IMR-90 (cell line): ENCODE results near the gene MFSD12. TPM values are rescaled to one million over a fixed set of nuclear protein-coding genes. Genes with fewer than 3 reads are reported as not detected.

Experiments used
- ATAC-seq: fragments of 200-7000 bp; cut with Tn5 transposase; 2 replicates; pipeline ENCODE4 v1.9.1; 2020; ENCODE audit warnings: low read depth, mild to moderate bottlenecking, moderate library complexity
- BruUV-seq: library from RNA; stranded (reverse); fragments of 400-500 nt; replicated peaks from 2 replicates; lab custom pipeline; 2021; lab: Mats Ljungman, UMichigan
- CTCF ChIA-PET: fragments of 300-600 bp; formaldehyde crosslinking; extraction: SDS; loops from one replicate; lab custom pipeline; 2021; ENCODE audit warnings: antibody characterized with exemption; lab: Yijun Ruan, JAX
- POLR2A ChIA-PET: fragments of 300-600 bp; sonication (Branson Sonifier 250); formaldehyde crosslinking; loops from one replicate; lab custom pipeline; 2022; ENCODE audit warnings: antibody characterized with exemption; ENCODE audit not compliant: unreplicated experiment; lab: Charles Lee
- DNase-seq: peaks from one replicate; pipeline ENCODE4 v3.0.0; 2013
- H2AFZ ChIP-seq: replicated peaks from 2 replicates; pipeline ENCODE3; 2013; ENCODE audit warnings: low read length, mild to moderate bottlenecking; ENCODE audit not compliant: poor library complexity
- H2AK5ac ChIP-seq: 2 replicates; pipeline ENCODE4 v1.6.1; 2013; ENCODE audit warnings: low read depth, low read length, inconsistent platforms
- H2AK9ac ChIP-seq: replicated peaks from 2 replicates; pipeline ENCODE3; 2013; ENCODE audit warnings: mild to moderate bottlenecking, low read depth, low read length, moderate library complexity; ENCODE audit not compliant: poor library complexity
- H2BK120ac ChIP-seq: 2 replicates; pipeline ENCODE4 v1.6.1; 2013; ENCODE audit warnings: low read depth, low read length, inconsistent platforms
- H2BK15ac ChIP-seq: 3 replicates; pipeline ENCODE4 v1.6.1; 2013; ENCODE audit warnings: low read depth, low read length, inconsistent platforms
- H2BK20ac ChIP-seq: 2 replicates; pipeline ENCODE4 v1.6.1; 2013; ENCODE audit warnings: low read depth, mild to moderate bottlenecking, inconsistent platforms, low read length, moderate library complexity
- H2BK5ac ChIP-seq: 2 replicates; pipeline ENCODE4 v1.6.1; 2013; ENCODE audit warnings: mild to moderate bottlenecking, low read depth, low read length, inconsistent platforms; ENCODE audit not compliant: poor library complexity, severe bottlenecking
- H3K14ac ChIP-seq: replicated peaks from 2 replicates; pipeline ENCODE4 v1.6.1; 2013; ENCODE audit warnings: low read depth, low read length, inconsistent platforms
- H3K18ac ChIP-seq: 2 replicates; pipeline ENCODE4 v1.6.1; 2013; ENCODE audit warnings: low read depth, low read length, control low read depth
- H3K23ac ChIP-seq: 2 replicates; pipeline ENCODE4 v1.6.1; 2013; ENCODE audit warnings: low read depth, low read length, inconsistent platforms
- H3K27ac ChIP-seq: 2 replicates; pipeline ENCODE4 v1.5.1; 2013; ENCODE audit warnings: mild to moderate bottlenecking, control low read depth, low read length; ENCODE audit not compliant: insufficient read depth
- H3K27me3 ChIP-seq: 2 replicates; pipeline ENCODE4 v1.6.1; 2013; ENCODE audit warnings: low read length; ENCODE audit not compliant: control insufficient read depth, insufficient read depth
- H3K36me3 ChIP-seq: 2 replicates; pipeline ENCODE4 v1.6.1; 2013; ENCODE audit warnings: low read length, mixed read lengths; ENCODE audit not compliant: control insufficient read depth, insufficient read depth
- H3K4ac ChIP-seq: 2 replicates; pipeline ENCODE4 v1.6.1; 2013; ENCODE audit warnings: low read depth, low read length, inconsistent platforms
- H3K4me1 ChIP-seq: 2 replicates; pipeline ENCODE4 v1.6.1; 2013; ENCODE audit warnings: low read length, mixed read lengths; ENCODE audit not compliant: control insufficient read depth, insufficient read depth
- H3K4me2 ChIP-seq: 2 replicates; pipeline ENCODE4 v1.6.1; 2013; ENCODE audit warnings: low read depth, mild to moderate bottlenecking, control low read depth, low read length, moderate library complexity
- H3K4me3 ChIP-seq: 2 replicates; pipeline ENCODE4 v1.5.1; 2013; ENCODE audit warnings: low read depth, mild to moderate bottlenecking, control low read depth, low read length, moderate library complexity; ENCODE audit not compliant: insufficient read depth
- H3K56ac ChIP-seq: 2 replicates; pipeline ENCODE4 v1.6.1; 2013; ENCODE audit warnings: low read length, inconsistent platforms; ENCODE audit not compliant: insufficient read depth; ENCODE audit errors: extremely low read depth
- H3K79me1 ChIP-seq, 2 experiments: 2 replicates each; pipeline ENCODE4 v1.6.1; 2013; ENCODE audit warnings: low read length in 2 of 2, inconsistent platforms in 1 of 2, low read depth in 1 of 2
- H3K9ac ChIP-seq: 2 replicates; pipeline ENCODE4 v1.6.1; 2013; ENCODE audit warnings: low read depth, low read length, control low read depth
- H3K9me1 ChIP-seq: 2 replicates; pipeline ENCODE4 v1.6.1; 2013; ENCODE audit warnings: low read length, inconsistent platforms; ENCODE audit not compliant: insufficient read depth
- H3K9me3 ChIP-seq: 2 replicates; pipeline ENCODE4 v1.6.1; 2013; ENCODE audit warnings: low read length; ENCODE audit not compliant: control insufficient read depth, insufficient read depth
- H4K20me1 ChIP-seq: 2 replicates; pipeline ENCODE4 v1.6.1; 2013; ENCODE audit warnings: low read length, inconsistent platforms; ENCODE audit not compliant: insufficient read depth
- H4K5ac ChIP-seq: 2 replicates; pipeline ENCODE4 v1.6.1; 2013; ENCODE audit warnings: mild to moderate bottlenecking, low read depth, low read length, control low read depth
- H4K8ac ChIP-seq, 2 experiments: 2 replicates each; pipeline ENCODE4 v1.6.1; 2013; ENCODE audit warnings: low read depth in 2 of 2, low read length in 2 of 2, control low read depth in 1 of 2, inconsistent platforms in 1 of 2
- H4K91ac ChIP-seq: 2 replicates; pipeline ENCODE4 v1.6.1; 2013; ENCODE audit warnings: low read depth, low read length, inconsistent platforms; ENCODE audit not compliant: insufficient read depth
- CEBPB ChIP-seq: IDR thresholded peaks from 2 replicates; pipeline ENCODE4 v1.6.1; 2012; ENCODE audit warnings: low read depth, low read length, improper control_type of control experiment
- CHD1 ChIP-seq: IDR thresholded peaks from 2 replicates; pipeline ENCODE4 v1.6.1; 2012; ENCODE audit warnings: low read depth, low read length, improper control_type of control experiment
- CTCF ChIP-seq: conservative IDR thresholded peaks from 2 replicates; pipeline ENCODE4 v1.5.1; 2012; ENCODE audit warnings: mild to moderate bottlenecking, low read depth, low read length, improper control_type of control experiment
- ELK1 ChIP-seq: fragments of 150-350 bp; IDR thresholded peaks from 2 replicates; pipeline ENCODE4 v1.6.1; 2016; ENCODE audit warnings: low read depth, mild to moderate bottlenecking, low read length, moderate library complexity, borderline replicate concordance
- MAZ ChIP-seq: IDR thresholded peaks from 2 replicates; pipeline ENCODE4 v1.6.1; 2012; ENCODE audit warnings: low read depth, mild to moderate bottlenecking, low read length, improper control_type of control experiment, moderate library complexity, borderline replicate concordance
- NFE2L2 ChIP-seq: fragments of 150-350 bp; IDR thresholded peaks from 2 replicates; pipeline ENCODE4 v1.6.1; 2016; ENCODE audit warnings: low read depth, mild to moderate bottlenecking, low read length
- RCOR1 ChIP-seq: IDR thresholded peaks from 2 replicates; pipeline ENCODE4 v1.6.1; 2012; ENCODE audit warnings: mild to moderate bottlenecking, low read length, improper control_type of control experiment; ENCODE audit not compliant: insufficient replicate concordance
- RFX5 ChIP-seq: IDR thresholded peaks from 2 replicates; pipeline ENCODE4 v1.8.0; 2012; ENCODE audit warnings: low read depth, mild to moderate bottlenecking, low read length, moderate library complexity
- USF2 ChIP-seq: fragments of 150-350 bp; IDR thresholded peaks from 2 replicates; pipeline ENCODE4 v1.6.1; 2017; ENCODE audit warnings: mild to moderate bottlenecking, antibody characterized with exemption, low read length, low read depth
- WGBS, 2 experiments: methylation state at CpG; one replicate each; pipeline versions ENCODE4 v1.1.5 to v1.1.7; 2013; ENCODE audit warnings: missing lambda C conversion rate in 2 of 2; ENCODE audit not compliant: insufficient read length in 1 of 2; ENCODE audit errors: extremely low coverage in 2 of 2; 5-methylcytosine and 5-hydroxymethylcytosine counted together
- dilution Hi-C: fragments of 300-500 bp; cut with HindIII; formaldehyde crosslinking; loops from one replicate; pipeline ENCODE4 v1.14.3; 2018; ENCODE audit warnings: low sequenced_read_pairs; ENCODE audit not compliant: unreplicated experiment
- in situ Hi-C: fragments of 300-500 bp; cut with MboI; formaldehyde crosslinking; loops from 3 replicates; pipeline ENCODE4 v1.14.3; 2019; ENCODE audit warnings: low sequenced_read_pairs, inconsistent platforms, mixed read lengths
- intact Hi-C: fragments of 100-400 bp; cut with micrococcal nuclease; formaldehyde crosslinking; loops from 2 replicates; pipeline ENCODE4 v1.10.0; 2022
- polyA plus RNA-seq, 3 experiments: library from polyadenylated mRNA; depleted of rRNA; stranded (reverse); fragments of >200 nt; gene quantifications; 2 replicates each; pipeline ENCODE4 v1.2.3, GENCODE V29; 2012; ENCODE audit warnings: low replicate concordance in 1 of 3
- total RNA-seq: library from RNA; depleted of rRNA; stranded (reverse); fragments of >200 nt; gene quantifications from 2 replicates; pipeline ENCODE4 v1.2.3, GENCODE V29; 2012

Gene MFSD12
- total and polyA plus RNA-seq, 2 of the 4 experiments (the other 2 are of a cell fraction) = 20.4 to 77.2 TPM

- H3K18ac ChIP-seq = no peak overlapping the region
- TF ChIP-seq MAZ (no peak), CHD1 (no peak), ELK1 (no peak), CTCF (no peak), CEBPB (no peak), USF2 (no peak), NFE2L2 (no peak), RCOR1 (no peak), RFX5 (no peak)
- H3K9me3 ChIP-seq = no peaks in the 10 kb centered on the region
- H3K4ac ChIP-seq = no peak overlapping the region
- ChIA-PET POLR2A (interaction anchor here (0.7 kb wide), 1 partner anchor 43 kb away, joined by 3 read pairs; no protein-coding TSS in a partner anchor), CTCF (interaction anchor here (0.7 kb wide), 1 partner anchor 46 kb away, joined by 4 read pairs; no protein-coding TSS in a partner anchor)
- peaks cover 9% of the 10 kb centered on the region; the same call in 1 of the 2 replicates for H3K9me1 ChIP-seq
- no peak overlapping the region for H3K4me2 ChIP-seq
- no peak overlapping the region for H2BK120ac ChIP-seq
- H2BK15ac ChIP-seq = no peak overlapping the region
- no peak overlapping the region for H3K27ac ChIP-seq
- no peaks in the 10 kb centered on the region for H3K4me1 ChIP-seq
- H3K4me3 ChIP-seq = no peak overlapping the region
- dilution Hi-C loops = no loop called here
- intact Hi-C loops = no loop called here
- WGBS, 2 experiments = no CpG with 5 or more reads among the region's 3 CpGs
- H3K9ac ChIP-seq = no peak overlapping the region
- H2BK20ac ChIP-seq = no peak overlapping the region
- H2AK9ac ChIP-seq = no peak overlapping the region
- no peak for ATAC-seq
- no peak overlapping the region for H2AFZ ChIP-seq
- no peak overlapping the region for H2BK5ac ChIP-seq
- no peaks in the 10 kb centered on the region for H3K27me3 ChIP-seq
- peaks cover 8 to 46% of the 10 kb centered on the region in 2 experiments; a peak in 3 of 4 replicates for H3K79me1 ChIP-seq
- BruUV-seq = no TSS peak
- H4K20me1 ChIP-seq = no peaks in the 10 kb centered on the region
- no peak overlapping the region for H4K8ac ChIP-seq
- peaks cover 5% of the 10 kb centered on the region for H3K36me3 ChIP-seq
- H4K5ac ChIP-seq = no peak overlapping the region
- no peak overlapping the region for H3K23ac ChIP-seq
- no peak overlapping the region for H2AK5ac ChIP-seq
- H3K14ac ChIP-seq = no peak overlapping the region
- H3K56ac ChIP-seq = no peak overlapping the region
- no peak for DNase-seq
- in situ Hi-C loops = no loop called here
- no peak overlapping the region for H4K91ac ChIP-seq
Measured at GRCh38 chr19:3501780-3502179, 55.6 kb downstream of the MFSD12 start.
